Stomach (tissue), 9 donors: ENCODE measurements around the gene NENF. TPM values are rescaled to one million over a fixed set of nuclear protein-coding genes. Genes with fewer than 3 reads are reported as not detected.

Experiments
- DNase-seq, 2 donors: peaks; one replicate each; pipeline versions ENCODE4 v3.0.0 to v3.0.0-alpha.2; 2013 to 2019
- H3K27ac ChIP-seq, 5 donors: fragments of 200-600 bp in 4 of 5; sonication (generic) in 4 of 5; one replicate each; pipeline ENCODE4 v1.5.1; 2013 to 2019; ENCODE audit warnings: mild to moderate bottlenecking in 1 of 5, moderate library complexity in 1 of 5
- H3K27me3 ChIP-seq, 3 donors: fragments of 200-600 bp; sonication (generic); one replicate each; pipeline ENCODE4 v1.5.1; 2017 to 2019; ENCODE audit warnings: mixed run types in 1 of 3
- H3K36me3 ChIP-seq, 4 donors: fragments of 200-600 bp; sonication (generic); 1 replicate in 3 of 4; 2 replicates in 1 of 4; pipeline ENCODE4 v1.5.1; 2016 to 2019
- H3K4me1 ChIP-seq, 4 donors: fragments of 200-600 bp; sonication (generic); one replicate each; pipeline ENCODE4 v1.5.1; 2016 to 2019
- H3K4me3 ChIP-seq, 4 donors: fragments of 200-600 bp; sonication (generic) in 3 of 4; one replicate each; pipeline ENCODE4 v1.5.1; 2016 to 2019; ENCODE audit warnings: mild to moderate bottlenecking in 1 of 4
- H3K9me3 ChIP-seq, 4 donors: fragments of 200-600 bp; sonication (generic); one replicate each; pipeline ENCODE4 v1.5.1; 2016 to 2019
- EP300 ChIP-seq: sonication (generic); formaldehyde crosslinking; IDR thresholded peaks from one replicate; pipeline ENCODE4 v1.6.1; 2017; ENCODE audit warnings: antibody characterized with exemption
- POLR2A ChIP-seq, 4 donors: fragments of 450-650 bp; IDR thresholded peaks; one replicate each; pipeline ENCODE4 v1.6.1; 2016; ENCODE audit warnings: antibody characterized with exemption in 4 of 4, control low read depth in 2 of 4, mild to moderate bottlenecking in 1 of 4, moderate library complexity in 1 of 4
- POLR2AphosphoS5 ChIP-seq, 3 donors: sonication (generic); formaldehyde crosslinking; IDR thresholded peaks; one replicate each; pipeline ENCODE4 v1.6.1; 2016; ENCODE audit warnings: antibody characterized with exemption in 3 of 3
- WGBS, 5 donors: extraction: QIAGEN DNeasy Blood & Tissue Kit in 3 of 5; methylation state at CpG; one replicate each; pipeline versions ENCODE4 v1.1.5 to v1.1.7; 2013 to 2018; 5-methylcytosine and 5-hydroxymethylcytosine counted together
- intact Hi-C: fragments of 100-400 bp; cut with DNase I; formaldehyde crosslinking; loops from one replicate; pipeline ENCODE4 v1.15.1; 2023; ENCODE audit warnings: low total_unique reads
- polyA plus RNA-seq, 3 donors: library from polyadenylated mRNA; stranded (reverse); fragments of 200-250 nt; gene quantifications; one replicate each; pipeline ENCODE4 v1.2.3, GENCODE V29; 2013
- total RNA-seq, 5 donors: library from RNA; depleted of rRNA; stranded (reverse); fragments of >200 nt; gene quantifications; one replicate each; pipeline versions ENCODE4 v1.1.0 to v1.2.3, GENCODE V29; 2014 to 2016
- TF ChIP-seq, protein P1 (sequence below), 7 experiments: fragments of 450-650 bp in 4 of 7; fragments of 200-600 bp in 3 of 7; sonication (generic) in 3 of 7; IDR thresholded peaks; one replicate each; pipeline ENCODE4 v1.5.1; 2016 to 2019; ENCODE audit warnings: antibody characterized with exemption in 7 of 7, control low read depth in 2 of 7, mild to moderate bottlenecking in 1 of 7
- donor health status: healthy with polysubstance abuse.
- donor health status: Bipolar disorder and iron deficiency.
- donor health status: healthy.

NENF gene
- total and polyA plus RNA-seq, 8 donors, result 6.4 to 96.5 (median 38.1) TPM

DNA sequence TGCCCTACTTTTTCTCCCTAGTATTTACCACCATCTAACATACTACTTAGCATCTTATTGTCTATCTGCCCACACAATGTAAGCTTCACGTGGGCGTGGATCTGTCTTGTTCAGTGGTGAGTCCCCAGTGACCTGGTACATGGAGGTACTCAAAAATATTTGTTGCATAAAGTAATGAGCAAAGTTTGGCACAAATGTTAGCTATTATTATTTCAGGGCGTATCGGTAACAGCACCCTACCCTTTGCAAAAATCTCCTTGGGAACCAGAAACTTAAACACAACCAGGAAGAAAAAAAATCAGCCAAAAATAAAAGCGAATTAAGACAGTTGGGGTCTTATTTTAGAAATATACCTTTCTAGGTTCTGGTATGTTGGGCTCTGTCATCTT is 454 bp upstream of the NENF start:
- Histone ChIP-seq H3K27ac (peak overlapping the region in 4 of 5 donors; percentile 77 to 92 (median 88)), H3K4me3 (peak overlapping the region; percentile 84 to 93 (median 92)), H3K27me3 (no peaks in the 10 kb centered on the region), H3K9me3 (no peaks in the 10 kb centered on the region), H3K36me3 (no peaks in the 10 kb centered on the region), H3K4me1 (peaks cover 15 to 35% (median 23%) of the 10 kb centered on the region in 4 donors)
- TF ChIP-seq POLR2A (IDR thresholded peaks at IDR 0.05), result no peak
- TF ChIP-seq, protein P1, sequence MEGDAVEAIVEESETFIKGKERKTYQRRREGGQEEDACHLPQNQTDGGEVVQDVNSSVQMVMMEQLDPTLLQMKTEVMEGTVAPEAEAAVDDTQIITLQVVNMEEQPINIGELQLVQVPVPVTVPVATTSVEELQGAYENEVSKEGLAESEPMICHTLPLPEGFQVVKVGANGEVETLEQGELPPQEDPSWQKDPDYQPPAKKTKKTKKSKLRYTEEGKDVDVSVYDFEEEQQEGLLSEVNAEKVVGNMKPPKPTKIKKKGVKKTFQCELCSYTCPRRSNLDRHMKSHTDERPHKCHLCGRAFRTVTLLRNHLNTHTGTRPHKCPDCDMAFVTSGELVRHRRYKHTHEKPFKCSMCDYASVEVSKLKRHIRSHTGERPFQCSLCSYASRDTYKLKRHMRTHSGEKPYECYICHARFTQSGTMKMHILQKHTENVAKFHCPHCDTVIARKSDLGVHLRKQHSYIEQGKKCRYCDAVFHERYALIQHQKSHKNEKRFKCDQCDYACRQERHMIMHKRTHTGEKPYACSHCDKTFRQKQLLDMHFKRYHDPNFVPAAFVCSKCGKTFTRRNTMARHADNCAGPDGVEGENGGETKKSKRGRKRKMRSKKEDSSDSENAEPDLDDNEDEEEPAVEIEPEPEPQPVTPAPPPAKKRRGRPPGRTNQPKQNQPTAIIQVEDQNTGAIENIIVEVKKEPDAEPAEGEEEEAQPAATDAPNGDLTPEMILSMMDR (IDR thresholded peaks at IDR 0.05), result no peak
- TF ChIP-seq EP300, result no peak
- no peak for TF ChIP-seq POLR2AphosphoS5 (IDR thresholded peaks at IDR 0.05)
- 12 to 20% (median 15%) methylated on average over 5 of the region's 5 CpGs for WGBS, 5 donors
- intact Hi-C loops, result no loop called here
- peak in 1 of 2 donors; percentile 26 for DNase-seq

DNA sequence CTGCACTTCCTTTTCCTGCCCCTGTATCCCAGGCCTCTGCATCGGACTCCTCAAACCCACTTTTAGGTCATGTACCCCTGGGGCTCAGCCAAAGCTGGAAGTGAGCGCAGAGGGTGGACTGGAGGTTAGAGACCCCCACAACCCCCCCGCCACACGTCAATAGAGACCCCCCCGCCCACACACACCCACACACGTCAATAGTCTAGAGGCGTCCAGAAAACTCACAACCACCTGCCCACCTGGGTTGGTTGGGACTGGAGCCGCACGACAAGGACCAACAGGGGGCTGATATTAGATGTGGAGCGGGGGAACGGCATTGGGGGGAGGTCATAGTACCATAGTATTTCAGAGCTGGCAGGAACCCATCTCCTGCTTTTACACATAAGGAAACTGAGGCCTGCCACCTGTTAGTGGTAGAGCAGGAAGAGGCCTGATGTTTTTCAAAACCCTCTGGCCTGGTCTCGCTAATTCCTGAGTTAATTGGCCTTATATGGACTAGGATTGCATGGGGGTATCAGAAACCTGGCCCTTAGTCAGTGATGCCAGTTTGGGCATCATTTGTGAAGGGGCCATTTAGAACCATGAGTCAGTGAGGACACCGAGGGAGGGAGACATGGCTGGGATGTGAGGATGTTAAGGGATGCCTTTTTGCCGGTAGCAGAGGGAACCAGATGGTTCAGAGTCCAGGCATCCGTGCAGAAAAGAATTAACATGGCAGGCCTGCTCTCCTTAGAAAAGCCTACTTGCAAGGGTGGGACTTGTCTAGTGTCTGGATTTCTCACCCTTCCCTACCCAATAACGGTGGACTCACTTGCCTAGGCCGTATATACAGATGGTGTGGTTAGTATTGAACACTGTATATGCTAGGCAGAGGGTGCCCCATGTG is 1.1 kb downstream of the NENF start:
- DNase-seq, result no peak
- Histone ChIP-seq H3K9me3 (no peaks in the 10 kb centered on the region), H3K4me3 (peak overlapping the region; percentile 84 to 93 (median 92)), H3K36me3 (no peaks in the 10 kb centered on the region), H3K4me1 (peaks cover 15 to 35% (median 23%) of the 10 kb centered on the region in 4 donors), H3K27ac (peak overlapping the region; percentile 77 to 92 (median 86)), H3K27me3 (no peaks in the 10 kb centered on the region)
- 55 to 70% (median 58%) methylated on average over 16 to 17 of the region's 17 CpGs for WGBS, 5 donors
- intact Hi-C loops, result no loop called here
- TF ChIP-seq POLR2A (IDR thresholded peaks at IDR 0.05), result no peak
- TF ChIP-seq EP300, result no peak
- TF ChIP-seq, protein P1 (IDR thresholded peaks at IDR 0.05), result no peak
- no peak for TF ChIP-seq POLR2AphosphoS5 (IDR thresholded peaks at IDR 0.05)

DNA sequence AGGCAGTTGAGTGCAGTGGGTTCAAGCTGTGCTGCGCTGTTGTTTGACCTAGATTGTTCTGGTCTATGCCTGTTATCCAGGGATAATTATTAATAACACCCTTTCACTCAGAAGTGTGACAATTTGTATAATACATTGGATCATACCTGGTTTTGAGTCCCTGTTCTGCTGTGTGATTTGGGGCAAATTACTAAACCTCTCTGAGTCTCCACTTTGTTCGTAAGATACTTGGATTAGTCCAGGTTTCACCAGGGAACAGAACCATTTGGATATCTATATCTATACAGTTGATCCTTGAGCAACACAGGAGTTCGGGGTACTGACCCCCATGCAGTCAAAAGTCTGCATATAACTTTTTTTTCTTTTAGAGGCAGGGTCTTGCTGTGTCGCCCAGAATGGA is 2.3 kb downstream of the NENF start:
- no peak overlapping the region for H3K4me3 ChIP-seq
- TF ChIP-seq EP300 (no peak), POLR2A (IDR thresholded peaks at IDR 0.05) (no peak), POLR2AphosphoS5 (IDR thresholded peaks at IDR 0.05) (no peak)
- TF ChIP-seq, protein P1 (IDR thresholded peaks at IDR 0.05), result no peak
- H3K36me3 ChIP-seq, result no peaks in the 10 kb centered on the region
- intact Hi-C loops, result no loop called here
- no peak overlapping the region for H3K27ac ChIP-seq
- WGBS, 5 donors, result 92 to 100% (median 97%) methylated on average over 4 of the region's 4 CpGs
- no peaks in the 10 kb centered on the region for H3K27me3 ChIP-seq
- DNase-seq, result no peak
- H3K9me3 ChIP-seq, result no peaks in the 10 kb centered on the region
- H3K4me1 ChIP-seq, result peaks cover 15 to 35% (median 23%) of the 10 kb centered on the region in 4 donors

DNA sequence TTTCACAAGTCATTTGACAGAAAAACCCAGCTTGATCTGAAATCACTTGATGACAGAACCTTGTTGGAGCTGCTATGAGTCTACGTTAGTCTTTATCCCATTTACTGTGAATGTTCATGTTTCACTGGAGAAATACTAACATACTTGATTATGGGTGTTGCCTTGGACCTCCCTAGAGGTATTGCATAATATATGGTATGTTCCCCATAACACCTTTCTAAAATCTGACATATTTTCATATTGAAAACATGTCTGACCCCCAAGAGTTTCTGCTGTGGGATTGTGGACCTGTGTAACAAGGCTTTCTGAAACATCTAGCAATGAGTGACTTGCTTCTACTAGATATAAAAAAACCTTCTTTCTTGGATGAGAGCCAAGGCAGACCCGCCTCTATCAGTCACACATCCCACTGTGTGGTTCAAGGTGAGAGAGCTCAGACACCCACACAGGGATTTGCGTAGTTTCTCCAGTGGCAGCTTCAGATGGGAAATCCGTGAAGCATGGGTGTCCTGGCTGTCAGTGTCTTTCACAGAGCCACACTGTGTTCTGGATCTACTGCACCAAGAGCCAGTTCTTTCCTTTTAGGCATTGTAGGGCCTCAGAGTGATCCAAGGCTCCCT is 4.6 kb downstream of the NENF start:
- Histone ChIP-seq H3K27me3 (no peaks in the 10 kb centered on the region), H3K27ac (no peak overlapping the region), H3K36me3 (no peaks in the 10 kb centered on the region), H3K9me3 (no peaks in the 10 kb centered on the region), H3K4me3 (no peak overlapping the region), H3K4me1 (peaks cover 9 to 28% (median 20%) of the 10 kb centered on the region in 4 donors)
- DNase-seq, result no peak
- intact Hi-C loops, result no loop called here
- TF ChIP-seq EP300 (no peak), POLR2A (IDR thresholded peaks at IDR 0.05) (no peak), POLR2AphosphoS5 (IDR thresholded peaks at IDR 0.05) (no peak)
- TF ChIP-seq, protein P1 (IDR thresholded peaks at IDR 0.05), result no peak
- WGBS, 5 donors, result 80 to 91% (median 89%) methylated on average over 4 of the region's 4 CpGs
